OCI-LY7 (cell line): ENCODE measurements around the gene FANCC. TPM values are rescaled to one million over a fixed set of nuclear protein-coding genes. Genes with fewer than 3 reads are reported as not detected.

Source experiments
- BruUV-seq: library from RNA; stranded (reverse); fragments of 400-500 nt; replicated peaks from 2 replicates; lab custom pipeline; 2021; lab: Mats Ljungman, UMichigan
- CTCF ChIA-PET: fragments of 300-600 bp; sonication (Branson Sonifier 250); formaldehyde crosslinking; loops from one replicate; lab custom pipeline; 2022; ENCODE audit warnings: antibody characterized with exemption; ENCODE audit not compliant: unreplicated experiment; lab: Charles Lee
- POLR2A ChIA-PET: fragments of 300-600 bp; sonication (Branson Sonifier 250); formaldehyde crosslinking; loops from one replicate; lab custom pipeline; 2022; ENCODE audit warnings: antibody characterized with exemption; lab: Charles Lee
- DNase-seq: peaks from one replicate; pipeline ENCODE4 v3.0.0-alpha.2; 2015; ENCODE audit warnings: low spot score
- H2AFZ ChIP-seq: fragments of 200-600 bp; sonication (generic), shearing (Covaris generic); 2 replicates; pipeline ENCODE4 v1.6.1; 2014; ENCODE audit warnings: mild to moderate bottlenecking, antibody characterized with exemption, low read length, moderate library complexity
- H3K27ac ChIP-seq: fragments of 200-600 bp; sonication (generic); 2 replicates; pipeline ENCODE4 v1.5.1; 2014; ENCODE audit warnings: mixed run types, low read depth, mild to moderate bottlenecking, moderate library complexity, low read length, inconsistent platforms; ENCODE audit not compliant: poor library complexity, severe bottlenecking
- H3K36me3 ChIP-seq: fragments of 200-600 bp; sonication (generic); 2 replicates; pipeline ENCODE4 v1.6.1; 2014; ENCODE audit warnings: mild to moderate bottlenecking, antibody characterized with exemption, low read length, moderate library complexity, mixed read lengths; ENCODE audit not compliant: insufficient read depth
- H3K4me1 ChIP-seq: fragments of 200-600 bp; sonication (generic); 2 replicates; pipeline ENCODE4 v1.5.1; 2014; ENCODE audit warnings: mild to moderate bottlenecking, low read length; ENCODE audit not compliant: insufficient read depth, poor library complexity, severe bottlenecking
- H3K4me2 ChIP-seq: fragments of 200-600 bp; sonication (generic); 2 replicates; pipeline ENCODE4 v1.6.1; 2014; ENCODE audit warnings: mild to moderate bottlenecking, low read length
- H3K4me3 ChIP-seq: fragments of 200-600 bp; sonication (generic); 2 replicates; pipeline ENCODE4 v1.5.1; 2014; ENCODE audit warnings: mild to moderate bottlenecking, low read depth, low read length; ENCODE audit not compliant: poor library complexity, severe bottlenecking
- H3K79me2 ChIP-seq: fragments of 200-600 bp; sonication (generic); 2 replicates; pipeline ENCODE4 v1.6.1; 2016; ENCODE audit warnings: low read depth, mild to moderate bottlenecking, low read length, moderate library complexity, mixed read lengths; ENCODE audit not compliant: insufficient read depth
- H3K9me2 ChIP-seq: fragments of 200-600 bp; sonication (generic); 2 replicates; pipeline ENCODE4 v1.6.1; 2016; ENCODE audit warnings: mild to moderate bottlenecking, low read length, mixed read lengths; ENCODE audit not compliant: insufficient read depth
- H3K9me3 ChIP-seq: fragments of 200-600 bp; sonication (generic); 2 replicates; pipeline ENCODE4 v1.6.1; 2014; ENCODE audit warnings: mild to moderate bottlenecking, mixed run types, low read length, mixed read lengths
- H4K20me1 ChIP-seq: fragments of 200-600 bp; sonication (generic); 2 replicates; pipeline ENCODE4 v1.6.1; 2014; ENCODE audit warnings: mild to moderate bottlenecking, antibody characterized with exemption, low read length, moderate library complexity, mixed read lengths; ENCODE audit not compliant: insufficient read depth
- CTCF ChIP-seq: fragments of 200-600 bp; sonication (generic); conservative IDR thresholded peaks from 2 replicates; pipeline ENCODE4 v1.5.1; 2014; ENCODE audit warnings: mild to moderate bottlenecking, antibody characterized with exemption, low read length, moderate library complexity, mixed read lengths
- EZH2phosphoT487 ChIP-seq: fragments of 200-600 bp; sonication (generic); IDR thresholded peaks from 2 replicates; pipeline ENCODE4 v1.6.1; 2018; ENCODE audit warnings: low read depth, borderline replicate concordance, mild to moderate bottlenecking, mixed run types, antibody characterized with exemption, low read length, moderate library complexity, mixed read lengths
- intact Hi-C: fragments of 100-400 bp; cut with micrococcal nuclease; formaldehyde crosslinking; loops from one replicate; pipeline ENCODE4 v1.10.0; 2022; ENCODE audit not compliant: unreplicated experiment
- total RNA-seq, 2 experiments: library from RNA; depleted of rRNA in 1 of 2; stranded (reverse); fragments of >200 nt in 1 of 2; shearing (Covaris generic) in 1 of 2; gene quantifications; 2 replicates each; pipeline ENCODE4 v1.2.3, GENCODE V29; 2014 to 2022

FANCC gene
- total RNA-seq, 2 experiments from 2014 or later, result 13.9 to 28.7 TPM

- TF ChIP-seq CTCF, result no peak
- no peak for TF ChIP-seq EZH2phosphoT487
- POLR2A ChIA-PET, result no interaction called here
- CTCF ChIA-PET, result no interaction called here
Observed at GRCh38 chr9:95090871-95091577, 226.5 kb downstream of the FANCC start.

GRCh38 chr9:95090023-95090791 lies 227.3 kb downstream of the FANCC start:
- DNase-seq, result no peak
- no peaks in the 10 kb centered on the region for H3K36me3 ChIP-seq
- no peaks in the 10 kb centered on the region for H3K9me3 ChIP-seq
- intact Hi-C loops, result no loop called here
- no peak overlapping the region for H3K4me3 ChIP-seq
- ChIA-PET CTCF (no interaction called here), POLR2A (no interaction called here)
- no TSS peak for BruUV-seq
- H3K79me2 ChIP-seq, result no peaks in the 10 kb centered on the region
- no peak for TF ChIP-seq EZH2phosphoT487
- H4K20me1 ChIP-seq, result no peaks in the 10 kb centered on the region
- no peak overlapping the region for H3K4me2 ChIP-seq
- no peak overlapping the region for H3K27ac ChIP-seq
- H3K4me1 ChIP-seq, result no peaks in the 10 kb centered on the region
- H3K9me2 ChIP-seq, result no peaks in the 10 kb centered on the region
- no peak overlapping the region for H2AFZ ChIP-seq

More at GRCh38 chr9:95090871-95091577, 226.5 kb downstream of the FANCC start:
- intact Hi-C loops, result no loop called here
- Histone ChIP-seq H4K20me1 (no peaks in the 10 kb centered on the region), H3K4me1 (no peaks in the 10 kb centered on the region), H2AFZ (no peak overlapping the region), H3K79me2 (no peaks in the 10 kb centered on the region), H3K9me2 (no peaks in the 10 kb centered on the region), H3K9me3 (no peaks in the 10 kb centered on the region), H3K36me3 (no peaks in the 10 kb centered on the region), H3K4me3 (no peak overlapping the region), H3K4me2 (no peak overlapping the region), H3K27ac (no peak overlapping the region)
- no peak for DNase-seq
- no TSS peak for BruUV-seq

- H3K27ac ChIP-seq, result no peak overlapping the region
- ChIA-PET POLR2A (no interaction called here), CTCF (no interaction called here)
Observed at GRCh38 chr9:95089257-95090022, 228.1 kb downstream of the FANCC start.

More at GRCh38 chr9:95089257-95090022, 228.1 kb downstream of the FANCC start:
- intact Hi-C loops, result no loop called here
- no peak for DNase-seq
- BruUV-seq, result no TSS peak
- Histone ChIP-seq H4K20me1 (no peaks in the 10 kb centered on the region), H3K4me3 (no peak overlapping the region), H2AFZ (no peak overlapping the region), H3K36me3 (no peaks in the 10 kb centered on the region), H3K4me1 (no peaks in the 10 kb centered on the region), H3K4me2 (no peak overlapping the region), H3K79me2 (no peaks in the 10 kb centered on the region), H3K9me2 (no peaks in the 10 kb centered on the region), H3K9me3 (no peaks in the 10 kb centered on the region)
- TF ChIP-seq EZH2phosphoT487 (no peak), CTCF (no peak)
